ENCODE results near the gene ZNF277. TPM values are rescaled to one million over a fixed set of nuclear protein-coding genes. Genes with fewer than 3 reads are reported as not detected.

The ZNF277 gene
- total RNA-seq, 1 experiment from 2014 or later = 19.9 TPM

DNA sequence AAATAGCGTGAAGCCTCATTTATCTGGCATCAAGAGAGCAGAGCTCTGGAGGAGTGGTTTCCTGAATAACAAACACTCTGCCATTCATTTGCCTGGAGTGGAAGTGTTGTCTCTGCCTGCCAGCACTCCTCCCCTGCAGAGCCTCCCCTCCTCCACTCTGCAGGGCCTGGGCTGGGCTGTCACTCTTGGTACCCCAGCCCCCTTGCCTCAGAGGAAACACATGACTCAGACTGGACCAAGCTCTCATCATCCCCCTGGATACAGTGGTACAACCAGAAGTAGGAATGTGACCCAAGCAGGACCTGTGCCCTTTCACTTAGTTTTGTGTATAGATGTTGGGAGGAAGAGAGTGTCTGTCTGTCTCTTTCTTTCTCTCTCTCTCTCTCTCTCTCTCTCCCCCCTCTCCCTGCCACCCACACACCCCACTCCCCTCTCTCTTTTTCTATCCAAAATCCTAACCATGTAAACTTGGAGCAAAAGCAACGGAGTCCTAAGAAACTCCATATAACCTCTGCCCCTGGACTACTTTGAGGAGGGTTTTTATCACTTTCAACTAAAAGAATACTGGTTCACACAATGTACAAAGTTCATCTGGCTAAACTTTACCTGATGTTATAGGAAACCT lies 44.2 kb upstream of the ZNF277 start:
- Mint-ChIP-seq H3K9me3 (ENCODE audit: unreplicated experiment) (no peaks in the 10 kb centered on the region), H3K27ac (ENCODE audit: low read depth, unreplicated experiment) (no peak overlapping the region), H3K27me3 (ENCODE audit: insufficient read depth, unreplicated experiment) (no peaks in the 10 kb centered on the region), H3K36me3 (ENCODE audit: insufficient read depth, unreplicated experiment) (no peaks in the 10 kb centered on the region), H3K4me3 (ENCODE audit: unreplicated experiment) (no peak overlapping the region), H3K4me1 (ENCODE audit: insufficient read depth, unreplicated experiment) (peaks cover 26% of the 10 kb centered on the region)
- TF ChIP-seq, protein P1, sequence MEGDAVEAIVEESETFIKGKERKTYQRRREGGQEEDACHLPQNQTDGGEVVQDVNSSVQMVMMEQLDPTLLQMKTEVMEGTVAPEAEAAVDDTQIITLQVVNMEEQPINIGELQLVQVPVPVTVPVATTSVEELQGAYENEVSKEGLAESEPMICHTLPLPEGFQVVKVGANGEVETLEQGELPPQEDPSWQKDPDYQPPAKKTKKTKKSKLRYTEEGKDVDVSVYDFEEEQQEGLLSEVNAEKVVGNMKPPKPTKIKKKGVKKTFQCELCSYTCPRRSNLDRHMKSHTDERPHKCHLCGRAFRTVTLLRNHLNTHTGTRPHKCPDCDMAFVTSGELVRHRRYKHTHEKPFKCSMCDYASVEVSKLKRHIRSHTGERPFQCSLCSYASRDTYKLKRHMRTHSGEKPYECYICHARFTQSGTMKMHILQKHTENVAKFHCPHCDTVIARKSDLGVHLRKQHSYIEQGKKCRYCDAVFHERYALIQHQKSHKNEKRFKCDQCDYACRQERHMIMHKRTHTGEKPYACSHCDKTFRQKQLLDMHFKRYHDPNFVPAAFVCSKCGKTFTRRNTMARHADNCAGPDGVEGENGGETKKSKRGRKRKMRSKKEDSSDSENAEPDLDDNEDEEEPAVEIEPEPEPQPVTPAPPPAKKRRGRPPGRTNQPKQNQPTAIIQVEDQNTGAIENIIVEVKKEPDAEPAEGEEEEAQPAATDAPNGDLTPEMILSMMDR (IDR thresholded peaks at IDR 0.05; ENCODE audit: unreplicated experiment) = no peak
- ChIA-PET POLR2A (no interaction called here), CTCF (interaction anchor here (0.9 to 1.0 kb wide), 2 partner anchors 43 to 149 kb away, joined by 3 to 5 read pairs; no protein-coding TSS in a partner anchor)
- BruUV-seq (replicated peaks) = no TSS peak
- intact Hi-C loops (cut with micrococcal nuclease) = no loop called here
- DNase-seq (ENCODE audit: unreplicated experiment) = peak; percentile 28

DNA sequence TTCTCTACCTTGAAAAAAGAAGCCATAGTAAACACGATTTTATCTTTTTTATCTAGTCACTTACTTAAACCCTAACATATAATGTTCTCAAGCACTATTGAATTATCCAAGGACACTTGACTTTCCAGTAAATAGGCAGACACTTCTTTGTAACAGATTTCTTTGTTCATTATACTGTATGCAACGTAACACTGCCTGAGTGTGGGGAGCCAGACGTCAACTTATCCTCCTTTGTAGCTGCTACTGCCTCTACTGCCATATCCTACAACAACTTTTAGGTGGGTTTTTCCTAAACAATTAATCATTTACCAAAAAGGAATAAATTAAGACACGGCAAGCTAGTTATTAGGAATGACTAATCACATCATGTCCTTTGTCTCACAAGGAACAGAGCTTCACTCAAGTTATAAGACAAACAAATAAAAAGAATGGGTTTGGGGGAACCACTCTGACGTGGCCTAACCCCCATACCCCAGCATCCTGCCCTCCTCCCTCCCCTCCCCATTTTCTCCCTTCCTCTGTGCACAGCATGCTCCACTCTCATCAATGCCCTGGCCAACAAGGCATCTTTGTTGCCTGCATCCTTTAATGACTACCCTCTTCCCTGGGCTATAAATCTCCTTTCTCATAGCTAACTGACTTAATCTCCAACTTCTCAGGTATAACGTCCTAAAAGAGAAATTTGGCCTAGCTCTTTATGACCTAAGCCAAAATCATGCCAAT lies 43.5 kb upstream of the ZNF277 start:
- intact Hi-C loops (cut with micrococcal nuclease) = no loop called here
- TF ChIP-seq, protein P1 (IDR thresholded peaks at IDR 0.05; ENCODE audit: unreplicated experiment) = no peak
- no TSS peak for BruUV-seq (replicated peaks)
- DNase-seq (ENCODE audit: unreplicated experiment) = no peak
- ChIA-PET POLR2A (no interaction called here), CTCF (interaction anchor here (0.6 kb wide), 1 partner anchor 214 kb away, joined by 4 read pairs; no protein-coding TSS in a partner anchor)
- Mint-ChIP-seq H3K27me3 (ENCODE audit: insufficient read depth, unreplicated experiment) (no peaks in the 10 kb centered on the region), H3K4me3 (ENCODE audit: unreplicated experiment) (no peak overlapping the region), H3K36me3 (ENCODE audit: insufficient read depth, unreplicated experiment) (no peaks in the 10 kb centered on the region), H3K9me3 (ENCODE audit: unreplicated experiment) (no peaks in the 10 kb centered on the region), H3K4me1 (ENCODE audit: insufficient read depth, unreplicated experiment) (peaks cover 21% of the 10 kb centered on the region), H3K27ac (ENCODE audit: low read depth, unreplicated experiment) (no peak overlapping the region)

DNA sequence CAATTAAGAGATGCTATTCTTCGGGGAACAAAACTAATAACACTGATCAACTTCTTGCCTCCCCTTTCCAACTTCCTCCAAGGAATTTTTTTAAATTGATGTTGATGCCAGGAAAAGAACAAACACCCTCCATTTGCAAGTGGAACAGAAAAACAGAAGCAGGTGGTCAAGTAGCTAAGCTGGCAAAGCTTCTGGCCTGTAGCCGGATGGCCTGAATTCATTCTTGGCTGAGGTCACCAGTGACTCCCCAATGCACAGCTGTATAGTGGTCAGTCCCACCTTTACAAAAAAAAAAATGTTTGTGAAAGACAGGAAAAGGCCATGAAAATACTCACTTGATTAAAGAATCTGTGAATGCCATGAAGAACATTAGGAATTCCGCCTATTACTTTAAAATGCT lies 39.3 kb upstream of the ZNF277 start:
- BruUV-seq (replicated peaks) = no TSS peak
- Mint-ChIP-seq H3K4me1 (ENCODE audit: insufficient read depth, unreplicated experiment) (peaks cover 11% of the 10 kb centered on the region), H3K4me3 (ENCODE audit: unreplicated experiment) (no peak overlapping the region), H3K27me3 (ENCODE audit: insufficient read depth, unreplicated experiment) (no peaks in the 10 kb centered on the region), H3K36me3 (ENCODE audit: insufficient read depth, unreplicated experiment) (no peaks in the 10 kb centered on the region), H3K27ac (ENCODE audit: low read depth, unreplicated experiment) (no peak overlapping the region), H3K9me3 (ENCODE audit: unreplicated experiment) (no peaks in the 10 kb centered on the region)
- intact Hi-C loops (cut with micrococcal nuclease) = no loop called here
- TF ChIP-seq, protein P1 (IDR thresholded peaks at IDR 0.05; ENCODE audit: unreplicated experiment) = no peak
- no peak for DNase-seq (ENCODE audit: unreplicated experiment)
- CTCF ChIA-PET = interaction anchor here (0.7 kb wide), 2 partner anchors 405 to 799 kb away, joined by 3 read pairs; no protein-coding TSS in a partner anchor
- POLR2A ChIA-PET = interaction anchor here (0.7 kb wide), 1 partner anchor 18 kb away, joined by 3 read pairs; no protein-coding TSS in a partner anchor

DNA sequence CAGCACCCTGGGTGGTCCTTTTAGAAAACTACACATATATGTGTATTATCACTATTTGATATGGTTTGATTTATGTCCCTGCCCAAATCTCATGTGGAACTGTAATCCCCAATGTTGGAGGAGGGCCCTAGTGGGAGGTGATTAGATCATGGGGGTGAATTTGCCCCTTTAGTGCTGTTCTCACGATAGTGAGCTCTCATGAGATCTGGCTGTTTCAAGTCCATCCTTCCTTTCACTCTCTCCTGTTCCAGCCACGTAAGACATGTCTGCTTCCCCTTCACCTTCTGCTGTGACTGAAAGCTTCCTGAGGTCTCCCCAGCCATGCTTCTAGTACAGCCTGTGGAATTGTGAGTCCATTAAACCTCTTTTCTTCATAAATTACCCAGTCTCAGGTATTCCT lies 37.6 kb upstream of the ZNF277 start:
- intact Hi-C loops (cut with micrococcal nuclease) = no loop called here
- POLR2A ChIA-PET = interaction anchor here (1.6 kb wide), 1 partner anchor 18 kb away, joined by 3 read pairs; no protein-coding TSS in a partner anchor
- Mint-ChIP-seq H3K4me1 (ENCODE audit: insufficient read depth, unreplicated experiment) (no peaks in the 10 kb centered on the region), H3K27me3 (ENCODE audit: insufficient read depth, unreplicated experiment) (no peaks in the 10 kb centered on the region), H3K4me3 (ENCODE audit: unreplicated experiment) (no peak overlapping the region), H3K9me3 (ENCODE audit: unreplicated experiment) (no peaks in the 10 kb centered on the region), H3K27ac (ENCODE audit: low read depth, unreplicated experiment) (no peak overlapping the region), H3K36me3 (ENCODE audit: insufficient read depth, unreplicated experiment) (no peaks in the 10 kb centered on the region)
- TF ChIP-seq, protein P1 (IDR thresholded peaks at IDR 0.05; ENCODE audit: unreplicated experiment) = no peak
- CTCF ChIA-PET = interaction anchor here (1.5 kb wide), 1 partner anchor 10 kb away, joined by 3 read pairs; no protein-coding TSS in a partner anchor
- BruUV-seq (replicated peaks) = no TSS peak
- no peak for DNase-seq (ENCODE audit: unreplicated experiment)

Measured in MCF 10A (cell line).